Type B pancreatic cell (in vitro differentiated cells): ENCODE data around the gene UNC13A. TPM values are rescaled to one million over a fixed set of nuclear protein-coding genes. Genes with fewer than 3 reads are reported as not detected.

Source experiments
- DNase-seq: peaks from one replicate; pipeline ENCODE4 v3.0.0; 2021; ENCODE audit warnings: mixed read lengths; ENCODE audit not compliant: unreplicated experiment; ENCODE audit errors: extremely low spot score
- H3K27ac Mint-ChIP-seq: 2 replicates; pipeline ENCODE4 v1.8.0; 2021; ENCODE audit warnings: mild to moderate bottlenecking, mixed read lengths
- H3K27me3 Mint-ChIP-seq: 2 replicates; pipeline ENCODE4 v1.8.0; 2021; ENCODE audit warnings: mixed read lengths
- H3K36me3 Mint-ChIP-seq: 2 replicates; pipeline ENCODE4 v1.8.0; 2021; ENCODE audit warnings: mixed read lengths
- H3K4me1 Mint-ChIP-seq: one replicate; pipeline ENCODE4 v1.8.0; 2021; ENCODE audit warnings: mixed read lengths; ENCODE audit not compliant: unreplicated experiment
- H3K4me3 Mint-ChIP-seq: 2 replicates; pipeline ENCODE4 v1.8.0; 2021; ENCODE audit warnings: mild to moderate bottlenecking, mixed read lengths
- H3K9me3 Mint-ChIP-seq: 2 replicates; pipeline ENCODE4 v1.8.0; 2021; ENCODE audit warnings: mixed read lengths
- total RNA-seq: library from RNA; stranded (reverse); gene quantifications from 2 replicates; pipeline ENCODE4 v1.2.1, GENCODE V29; 2021; ENCODE audit warnings: low replicate concordance
- TF ChIP-seq, protein P1 (sequence below): fragments of 200-600 bp; sonication (generic); conservative IDR thresholded peaks from 2 replicates; pipeline ENCODE4 v1.5.0; 2021; ENCODE audit warnings: antibody characterized with exemption, mild to moderate bottlenecking

UNC13A gene
- total RNA-seq, 1 donor from 2014 or later: 4.3 TPM

DNA sequence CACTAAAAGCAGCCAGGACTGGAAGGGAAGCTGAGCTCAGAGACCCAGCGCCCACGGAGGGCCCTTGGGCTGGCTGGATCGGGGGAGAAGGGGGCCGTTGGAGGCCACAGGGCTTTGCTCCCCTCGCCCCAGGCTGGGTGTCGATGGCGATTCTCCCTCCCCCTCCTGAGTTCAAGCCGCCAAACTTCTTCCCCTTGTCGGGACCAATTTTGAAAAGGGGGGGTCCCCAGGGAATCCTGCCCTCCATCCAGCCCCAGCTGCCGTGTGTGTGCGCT, 71.5 kb downstream of the UNC13A start:
- Mint-ChIP-seq H3K9me3 (no peaks in the 10 kb centered on the region), H3K36me3 (no peaks in the 10 kb centered on the region), H3K27me3 (peaks cover 8% of the 10 kb centered on the region), H3K4me3 (peak overlapping the region; percentile 52), H3K27ac (no peak overlapping the region), H3K4me1 (no peaks in the 10 kb centered on the region)
- no peak for DNase-seq
- TF ChIP-seq, protein P1, sequence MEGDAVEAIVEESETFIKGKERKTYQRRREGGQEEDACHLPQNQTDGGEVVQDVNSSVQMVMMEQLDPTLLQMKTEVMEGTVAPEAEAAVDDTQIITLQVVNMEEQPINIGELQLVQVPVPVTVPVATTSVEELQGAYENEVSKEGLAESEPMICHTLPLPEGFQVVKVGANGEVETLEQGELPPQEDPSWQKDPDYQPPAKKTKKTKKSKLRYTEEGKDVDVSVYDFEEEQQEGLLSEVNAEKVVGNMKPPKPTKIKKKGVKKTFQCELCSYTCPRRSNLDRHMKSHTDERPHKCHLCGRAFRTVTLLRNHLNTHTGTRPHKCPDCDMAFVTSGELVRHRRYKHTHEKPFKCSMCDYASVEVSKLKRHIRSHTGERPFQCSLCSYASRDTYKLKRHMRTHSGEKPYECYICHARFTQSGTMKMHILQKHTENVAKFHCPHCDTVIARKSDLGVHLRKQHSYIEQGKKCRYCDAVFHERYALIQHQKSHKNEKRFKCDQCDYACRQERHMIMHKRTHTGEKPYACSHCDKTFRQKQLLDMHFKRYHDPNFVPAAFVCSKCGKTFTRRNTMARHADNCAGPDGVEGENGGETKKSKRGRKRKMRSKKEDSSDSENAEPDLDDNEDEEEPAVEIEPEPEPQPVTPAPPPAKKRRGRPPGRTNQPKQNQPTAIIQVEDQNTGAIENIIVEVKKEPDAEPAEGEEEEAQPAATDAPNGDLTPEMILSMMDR: no peak

- TF ChIP-seq, protein P1: no peak
- H3K36me3 Mint-ChIP-seq: no peaks in the 10 kb centered on the region
- H3K4me3 Mint-ChIP-seq: peak overlapping the region; percentile 52
Observed at GRCh38 chr19:17615889-17616685, 72.1 kb downstream of the UNC13A start.

GRCh38 chr19:17614476-17614875, 73.7 kb downstream of the UNC13A start:
- no peak overlapping the region for H3K4me3 Mint-ChIP-seq
- TF ChIP-seq, protein P1: no peak
- DNase-seq: no peak
- H3K27ac Mint-ChIP-seq: no peak overlapping the region
- H3K27me3 Mint-ChIP-seq: peaks cover 8% of the 10 kb centered on the region
- H3K9me3 Mint-ChIP-seq: no peaks in the 10 kb centered on the region
- H3K4me1 Mint-ChIP-seq: no peaks in the 10 kb centered on the region
- H3K36me3 Mint-ChIP-seq: no peaks in the 10 kb centered on the region

More at GRCh38 chr19:17615889-17616685, 72.1 kb downstream of the UNC13A start:
- DNase-seq: no peak
- no peaks in the 10 kb centered on the region for H3K4me1 Mint-ChIP-seq
- H3K27ac Mint-ChIP-seq: no peak overlapping the region
- H3K9me3 Mint-ChIP-seq: no peaks in the 10 kb centered on the region
- H3K27me3 Mint-ChIP-seq: peaks cover 8% of the 10 kb centered on the region

DNA sequence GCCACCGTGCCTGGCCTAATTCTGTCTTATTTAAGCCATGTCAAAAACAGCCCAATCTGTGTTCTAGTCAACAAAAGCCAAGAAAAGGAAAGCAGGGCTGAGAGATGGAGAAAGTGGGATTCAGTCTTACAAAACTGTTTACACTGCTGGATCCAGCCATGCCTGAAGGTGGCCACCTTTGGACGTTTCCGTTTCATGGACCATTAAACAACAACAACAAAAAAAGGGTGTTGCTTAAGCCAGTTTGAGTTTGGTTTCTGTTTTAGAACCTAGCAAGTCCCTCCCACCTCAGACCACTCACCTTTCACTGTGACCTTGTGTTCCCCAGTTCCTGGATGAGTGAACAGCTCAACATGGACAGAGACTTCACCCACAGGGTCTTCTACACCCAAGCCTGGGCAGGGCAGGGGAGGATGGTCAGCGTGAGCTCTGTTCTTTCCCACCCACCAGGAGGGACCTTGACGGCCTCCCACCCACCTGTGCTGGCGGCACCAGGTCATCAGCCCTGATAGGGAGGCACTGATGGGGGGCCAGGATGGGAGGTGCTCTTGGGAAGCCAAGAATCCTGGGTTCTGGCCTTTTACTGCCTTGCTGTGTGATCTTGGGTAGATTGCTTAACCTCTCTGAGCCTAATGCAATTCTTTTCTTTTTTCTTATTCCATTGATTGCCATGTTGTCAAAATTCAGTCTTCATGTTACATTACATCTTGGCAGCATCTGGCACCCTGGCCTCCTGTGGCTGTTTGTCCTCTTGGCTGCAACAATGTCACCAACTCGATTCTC, 76.5 kb downstream of the UNC13A start:
- peaks cover 4% of the 10 kb centered on the region for H3K27me3 Mint-ChIP-seq
- H3K4me1 Mint-ChIP-seq: no peaks in the 10 kb centered on the region
- H3K27ac Mint-ChIP-seq: no peak overlapping the region
- no peaks in the 10 kb centered on the region for H3K9me3 Mint-ChIP-seq
- DNase-seq: no peak
- H3K36me3 Mint-ChIP-seq: no peaks in the 10 kb centered on the region
- H3K4me3 Mint-ChIP-seq: no peak overlapping the region
- TF ChIP-seq, protein P1: no peak

GRCh38 chr19:17610384-17610783, 77.8 kb downstream of the UNC13A start:
- H3K36me3 Mint-ChIP-seq: no peaks in the 10 kb centered on the region
- TF ChIP-seq, protein P1: no peak
- peaks cover 4% of the 10 kb centered on the region for H3K27me3 Mint-ChIP-seq
- H3K9me3 Mint-ChIP-seq: no peaks in the 10 kb centered on the region
- H3K4me3 Mint-ChIP-seq: no peak overlapping the region
- DNase-seq: no peak
- no peak overlapping the region for H3K27ac Mint-ChIP-seq
- H3K4me1 Mint-ChIP-seq: no peaks in the 10 kb centered on the region
